DMS79 (cell line): ENCODE measurements around the gene OGDH.

ENCODE experiments used
- DNase-seq: peaks from one replicate; lab custom pipeline; 2025; lab: John Stamatoyannopoulos, UW

The OGDH gene

DNA sequence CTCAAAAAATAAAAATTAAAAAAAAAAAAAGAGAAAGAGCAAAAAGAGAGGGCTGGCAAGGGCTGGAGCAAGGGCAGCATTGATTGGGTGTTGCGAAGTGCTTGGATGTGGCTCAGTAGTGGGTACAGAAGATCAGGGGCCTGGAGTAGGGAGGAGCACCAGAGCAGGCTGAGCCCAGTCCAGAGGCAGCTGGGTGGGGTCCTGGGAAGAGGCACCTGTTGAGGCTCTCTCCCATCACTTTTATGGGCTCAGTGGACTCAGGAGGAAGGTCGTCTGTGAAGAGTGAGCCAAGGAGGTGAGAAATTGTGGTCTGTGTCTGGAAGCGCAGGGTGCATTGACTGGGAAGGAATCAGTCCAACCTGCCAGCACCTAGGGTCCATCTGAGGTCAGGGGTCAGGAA, 130.5 kb downstream of the OGDH start:
- no peak for DNase-seq

DNA sequence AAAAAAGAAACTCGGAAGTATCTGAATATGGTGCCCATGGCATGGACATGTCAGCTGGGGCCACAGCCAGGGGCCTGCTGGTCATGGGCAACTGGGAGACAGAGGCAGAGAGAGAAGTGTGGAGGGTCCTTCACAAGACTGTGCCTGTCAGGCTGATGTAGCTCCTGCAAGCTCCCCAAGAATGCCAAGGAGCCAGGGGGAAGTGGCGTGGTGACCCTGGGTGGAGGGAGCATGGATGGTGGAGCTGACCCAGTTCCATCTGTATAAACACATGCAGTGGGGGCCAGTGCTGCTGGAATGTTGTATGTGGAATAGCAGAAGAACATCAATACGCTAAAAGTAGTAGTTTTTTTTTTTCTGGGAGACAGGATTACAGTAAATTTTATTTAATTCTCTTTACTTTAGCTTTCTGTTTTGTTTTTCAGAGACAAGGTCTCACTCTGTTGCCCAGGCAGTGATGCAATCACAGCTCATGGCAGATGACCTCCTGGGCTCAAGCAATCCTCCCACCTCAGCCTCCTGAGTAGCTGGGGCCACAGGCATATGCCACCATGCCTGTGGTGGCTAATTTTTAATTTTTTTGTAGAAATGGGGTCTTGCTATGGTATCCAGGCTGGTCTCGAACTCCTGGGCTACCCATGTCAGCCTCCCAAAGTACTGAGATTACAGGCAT, 131.8 kb downstream of the OGDH start:
- no peak for DNase-seq

DNA sequence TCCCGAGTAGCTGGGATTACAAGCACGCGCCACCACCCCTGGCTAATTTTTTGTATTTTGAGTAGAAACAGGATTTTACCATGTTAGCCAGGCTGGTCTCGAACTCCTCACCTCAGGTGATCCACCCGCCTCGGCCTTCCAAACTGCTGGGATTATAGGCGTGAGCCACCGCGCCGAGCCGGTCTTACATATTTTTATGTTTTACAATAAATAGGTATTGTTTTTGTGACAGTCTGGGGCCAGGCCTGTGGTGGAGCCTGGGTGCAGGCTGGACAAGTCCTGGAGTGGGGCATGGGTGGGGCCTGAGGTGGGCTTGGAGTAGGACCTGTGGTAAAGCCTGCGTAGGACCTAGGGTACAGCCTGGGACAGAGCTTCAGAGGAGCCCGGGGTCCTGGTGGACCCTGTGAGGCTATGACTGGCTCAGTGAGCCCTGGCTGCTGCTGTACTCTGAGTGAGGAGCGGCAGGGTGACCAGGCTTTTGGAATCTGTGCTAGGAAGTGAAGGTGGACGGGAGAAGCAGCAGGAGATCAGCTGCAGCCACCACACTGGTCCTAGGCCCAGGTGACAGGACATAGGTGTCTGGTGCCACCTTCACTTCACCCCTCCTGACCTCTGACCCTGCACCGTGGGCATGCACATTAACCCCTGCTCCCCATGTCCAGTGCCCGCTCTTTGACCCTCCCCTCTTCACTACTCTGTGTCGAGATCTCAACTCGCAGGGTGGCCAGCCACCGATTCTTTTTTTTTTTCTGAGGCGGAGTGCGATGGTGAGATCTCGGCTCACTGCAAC, 132.6 kb downstream of the OGDH start:
- DNase-seq, result no peak

DNA sequence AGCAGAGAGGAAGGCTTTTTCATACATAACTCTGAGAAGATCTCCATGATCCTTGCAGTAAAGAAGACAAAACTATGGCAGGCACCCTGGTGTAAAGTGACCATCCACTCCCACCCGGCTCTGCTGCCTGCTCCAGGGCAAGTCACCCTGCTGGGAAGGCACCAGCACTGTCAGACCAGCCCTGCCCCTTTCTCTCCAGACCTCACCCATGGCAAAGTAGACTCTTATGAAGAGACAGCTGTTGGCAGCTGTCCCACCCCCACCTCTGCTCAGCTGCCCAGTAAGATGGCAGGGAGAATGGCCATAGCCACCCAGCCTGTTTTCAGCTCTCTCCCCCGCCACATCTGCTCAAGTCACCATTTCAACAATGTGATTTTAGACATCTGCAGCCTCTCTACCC, 133.6 kb downstream of the OGDH start:
- no peak for DNase-seq

DNA sequence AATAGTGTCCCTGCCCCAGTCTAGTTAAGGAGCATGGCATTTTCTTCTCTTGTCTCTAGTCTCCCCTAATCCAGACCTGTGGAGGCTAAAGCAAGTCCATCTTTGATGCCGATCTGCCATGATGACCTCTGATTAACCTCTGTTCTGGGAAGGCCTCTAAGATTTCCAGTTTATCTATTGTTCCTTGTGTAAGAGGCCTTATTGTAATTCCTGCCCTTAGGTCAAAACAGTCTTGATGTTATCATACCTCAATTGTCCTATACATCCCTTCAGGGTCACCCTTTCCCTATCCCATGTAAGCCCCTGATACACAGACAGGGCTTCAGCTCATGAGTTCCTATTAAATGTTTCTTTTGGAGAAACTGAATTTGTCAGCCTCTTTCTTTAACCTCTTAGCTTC, 137.3 kb downstream of the OGDH start:
- DNase-seq, result no peak

DNA sequence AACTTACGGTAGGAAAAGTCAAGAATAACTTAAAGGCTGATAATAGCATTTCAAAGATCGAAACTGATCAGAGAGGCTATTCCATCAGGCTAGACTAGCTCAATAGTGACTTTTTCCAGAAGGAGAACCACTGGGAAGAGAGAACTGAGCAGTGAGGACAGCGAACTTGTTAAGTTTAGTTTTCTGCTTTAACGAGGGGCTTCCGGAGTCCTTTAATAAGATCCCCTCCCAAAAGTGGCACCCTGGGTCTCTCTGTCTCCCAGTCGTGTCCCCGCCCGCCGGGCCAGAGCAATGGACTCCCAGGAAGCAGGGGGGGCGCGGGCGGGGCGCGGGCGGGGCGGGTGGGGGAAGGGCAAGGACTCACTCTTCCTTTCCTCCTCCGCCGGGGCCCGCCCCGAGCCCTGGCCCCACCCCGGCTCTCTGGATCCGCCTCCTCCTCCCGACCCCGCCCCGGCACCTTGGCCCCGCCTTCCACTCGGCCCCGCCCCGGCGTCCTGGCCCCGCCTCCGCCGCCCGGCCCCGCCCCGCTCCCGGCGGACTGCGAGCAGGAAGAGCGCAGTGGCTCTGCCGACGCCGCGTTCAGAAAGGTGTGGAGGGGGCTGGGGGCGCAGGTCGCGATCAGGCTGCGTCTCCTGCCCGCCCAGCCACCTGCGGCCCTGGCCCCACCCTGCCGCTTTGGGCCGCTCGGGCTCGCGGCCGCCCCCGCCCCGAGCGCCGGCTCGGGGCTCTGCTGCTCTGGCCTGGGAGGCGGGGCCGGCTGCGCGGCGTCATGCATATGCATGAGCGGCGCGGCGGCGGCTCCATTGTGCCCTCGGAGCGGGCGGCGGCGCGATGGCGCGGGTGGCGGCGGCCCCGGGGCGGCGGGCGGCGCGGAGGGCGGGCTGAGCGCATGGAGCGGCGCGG, 141.9 kb downstream of the OGDH start, which contains the start of gene ZMIZ2:
TSS of gene ZMIZ2 (plus strand) at position 803 of the 903 bp plus-strand sequence. CDS start 7,403 bp downstream, outside the sequence.
- DNase-seq, result peak; percentile 85

DNA sequence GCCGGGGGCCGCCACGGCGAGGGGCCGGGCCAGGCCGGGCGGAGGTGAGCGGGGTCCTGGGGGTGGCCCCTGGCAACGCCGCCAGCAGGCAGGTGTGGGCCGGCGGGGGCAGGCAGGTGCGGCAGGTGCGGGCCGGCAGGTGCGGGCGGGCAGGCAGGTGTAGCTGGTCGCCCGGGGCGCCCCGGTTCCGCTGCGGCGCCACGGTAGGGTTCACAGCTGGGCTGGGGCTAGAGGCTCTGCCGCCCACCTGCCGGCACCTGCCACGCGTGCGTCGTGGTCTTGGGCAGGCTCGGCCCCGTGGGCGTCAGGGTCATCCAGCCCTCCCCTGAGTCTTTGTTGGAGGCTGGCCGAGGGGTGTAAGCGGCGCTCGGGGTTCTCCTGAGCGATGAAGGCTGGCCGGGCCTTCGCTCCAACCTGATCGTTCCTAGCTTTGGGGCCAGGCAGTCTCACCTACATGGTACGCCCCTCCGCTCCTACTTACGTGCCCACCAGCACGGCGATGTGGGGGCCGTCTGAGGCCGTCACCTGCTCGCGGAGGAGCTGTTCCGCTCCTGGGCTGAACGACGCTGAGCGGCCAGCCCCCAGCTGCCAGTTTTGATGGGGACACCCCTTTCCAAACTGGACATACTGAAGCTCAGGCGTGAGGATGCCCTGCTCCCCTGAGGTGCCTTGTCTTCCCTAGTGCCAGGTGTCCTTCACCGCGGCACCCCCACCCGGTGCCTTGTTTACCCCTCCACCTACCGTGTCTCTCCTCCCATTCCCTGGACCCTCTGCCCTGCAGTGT, 142.7 kb downstream of the OGDH start:
- no peak for DNase-seq

DNA sequence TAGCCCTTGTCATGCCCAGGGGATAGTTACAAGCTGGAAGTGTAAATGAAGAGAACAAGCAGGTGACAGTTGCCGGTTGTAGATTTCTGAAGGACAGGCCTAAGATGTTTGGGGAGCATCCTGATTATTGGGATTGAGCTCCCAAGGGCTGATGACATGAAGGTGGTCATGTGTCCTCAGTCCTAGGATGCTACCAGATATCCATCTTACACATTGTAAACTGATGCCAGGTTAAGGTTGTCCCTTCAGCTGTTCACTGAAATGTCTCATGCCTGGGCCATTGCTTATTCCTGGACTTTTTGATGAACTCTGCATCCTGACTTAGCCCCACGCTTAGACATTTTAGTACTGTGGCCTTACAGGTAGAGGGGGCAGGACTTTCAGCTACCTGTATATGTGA, 143.6 kb downstream of the OGDH start:
- DNase-seq, result no peak

DNA sequence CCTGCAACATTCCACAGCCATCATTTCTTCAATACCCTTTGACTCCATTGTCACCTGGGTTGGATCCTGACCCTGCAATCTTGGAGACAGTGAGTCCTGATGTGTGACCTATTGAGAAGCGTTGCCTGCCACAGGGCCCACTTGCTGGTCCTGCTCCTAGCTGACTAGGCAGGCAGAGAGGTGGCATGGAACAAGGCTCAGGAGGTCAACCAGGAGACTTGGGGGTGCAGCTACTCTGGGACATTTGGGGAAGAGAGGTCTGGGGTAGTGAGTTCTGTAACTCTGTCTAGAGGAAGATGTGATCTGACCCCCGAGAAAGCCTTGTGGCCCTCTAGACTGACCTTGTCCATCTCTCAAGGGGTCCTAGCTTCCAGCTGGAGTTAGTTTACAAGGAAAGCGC, 144.0 kb downstream of the OGDH start:
- DNase-seq, result no peak

DNA sequence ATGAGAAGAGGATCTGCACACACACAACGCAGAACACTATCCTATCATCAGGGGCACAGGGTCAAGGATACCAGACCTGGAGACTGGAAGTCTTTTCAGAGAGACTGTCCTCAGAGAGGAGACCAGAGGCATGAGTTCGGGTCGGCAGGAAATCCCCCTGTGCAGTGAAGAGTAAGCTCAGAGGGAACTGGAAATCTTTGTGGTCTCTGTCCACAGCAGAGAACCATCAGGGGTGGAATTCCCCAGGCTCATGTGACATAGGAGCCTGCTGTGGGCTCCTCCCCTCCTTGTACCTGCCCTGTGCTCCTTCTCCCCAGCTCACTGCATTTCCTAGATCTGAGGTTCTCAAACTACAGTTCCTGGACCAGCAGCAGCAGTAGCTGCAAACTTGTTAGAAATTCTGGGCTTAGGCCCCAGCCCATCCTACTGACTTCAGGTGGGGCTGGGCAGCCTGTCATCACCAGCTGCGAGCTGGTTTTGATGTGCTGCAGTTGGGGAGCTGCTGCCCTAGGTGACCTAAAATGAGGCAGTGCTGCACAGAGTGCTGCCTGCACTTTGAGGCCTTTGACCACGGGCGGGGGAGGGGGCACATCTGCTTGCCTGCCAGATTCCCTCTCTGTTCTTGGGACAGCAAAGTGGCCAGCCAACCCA, 144.6 kb downstream of the OGDH start:
- DNase-seq, result no peak

DNA sequence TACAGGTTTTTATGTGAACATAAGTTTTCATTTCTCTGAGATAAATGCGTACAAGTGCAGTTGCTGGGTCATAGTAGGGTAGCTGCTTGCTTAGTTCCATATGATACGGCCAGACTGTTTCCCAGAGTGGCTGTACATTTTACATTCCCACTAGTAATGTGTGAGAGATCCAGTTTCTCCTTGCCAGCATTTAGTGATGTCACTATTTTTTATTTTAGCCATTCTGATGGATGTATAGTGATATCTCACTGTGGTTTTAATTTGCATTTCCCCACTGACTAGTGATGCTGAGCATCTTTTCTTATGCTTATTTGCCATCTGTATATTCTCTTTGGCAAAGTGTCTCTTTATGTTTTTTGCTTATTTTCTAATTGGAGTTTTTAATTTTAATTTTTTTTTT, 146.4 kb downstream of the OGDH start:
- DNase-seq, result no peak

DNA sequence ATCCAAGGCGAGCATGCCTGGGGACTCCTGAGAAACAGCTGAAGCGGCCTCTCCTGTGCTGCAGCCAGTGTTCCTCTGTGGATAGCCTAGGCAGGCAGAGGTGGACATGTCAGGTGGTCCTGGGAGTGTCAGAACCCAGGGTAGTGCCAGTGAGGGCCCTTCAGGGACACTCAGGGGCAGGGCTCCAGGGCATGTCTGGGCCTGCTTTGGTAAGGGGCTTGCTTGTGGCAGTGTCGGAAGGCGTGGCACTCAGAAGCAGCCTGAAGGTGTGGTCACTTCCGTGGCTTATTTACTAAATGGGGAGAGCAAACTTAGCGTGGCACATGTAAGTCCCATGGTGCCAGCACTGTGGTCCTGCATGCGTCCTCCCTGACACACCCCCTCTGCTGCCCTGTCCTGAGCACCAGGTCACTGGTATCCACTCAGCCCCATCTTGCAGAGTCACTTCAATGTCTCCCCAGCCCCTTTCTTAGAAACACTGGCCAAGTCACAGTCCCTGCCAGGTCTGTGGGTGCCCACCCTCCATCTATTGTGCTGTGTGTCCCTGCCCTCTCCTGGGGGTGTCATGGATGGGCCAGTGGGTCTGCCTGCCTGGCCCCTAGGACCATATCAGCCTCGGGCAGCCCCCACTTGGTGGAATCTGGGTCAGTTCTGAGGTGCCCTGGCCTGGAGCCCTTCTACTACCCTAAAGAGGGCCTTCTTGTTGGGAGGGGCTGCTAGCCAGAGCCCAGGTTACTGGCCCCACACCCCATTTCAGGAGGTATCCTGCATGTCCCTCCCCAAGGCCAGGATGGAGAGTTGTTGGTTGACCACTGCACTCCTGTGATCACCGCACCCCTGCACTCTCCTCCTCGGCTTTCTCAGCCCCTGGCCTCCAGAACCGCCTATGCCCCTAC, 148.6 kb downstream of the OGDH start:
- peak; percentile 63 for DNase-seq

DNA sequence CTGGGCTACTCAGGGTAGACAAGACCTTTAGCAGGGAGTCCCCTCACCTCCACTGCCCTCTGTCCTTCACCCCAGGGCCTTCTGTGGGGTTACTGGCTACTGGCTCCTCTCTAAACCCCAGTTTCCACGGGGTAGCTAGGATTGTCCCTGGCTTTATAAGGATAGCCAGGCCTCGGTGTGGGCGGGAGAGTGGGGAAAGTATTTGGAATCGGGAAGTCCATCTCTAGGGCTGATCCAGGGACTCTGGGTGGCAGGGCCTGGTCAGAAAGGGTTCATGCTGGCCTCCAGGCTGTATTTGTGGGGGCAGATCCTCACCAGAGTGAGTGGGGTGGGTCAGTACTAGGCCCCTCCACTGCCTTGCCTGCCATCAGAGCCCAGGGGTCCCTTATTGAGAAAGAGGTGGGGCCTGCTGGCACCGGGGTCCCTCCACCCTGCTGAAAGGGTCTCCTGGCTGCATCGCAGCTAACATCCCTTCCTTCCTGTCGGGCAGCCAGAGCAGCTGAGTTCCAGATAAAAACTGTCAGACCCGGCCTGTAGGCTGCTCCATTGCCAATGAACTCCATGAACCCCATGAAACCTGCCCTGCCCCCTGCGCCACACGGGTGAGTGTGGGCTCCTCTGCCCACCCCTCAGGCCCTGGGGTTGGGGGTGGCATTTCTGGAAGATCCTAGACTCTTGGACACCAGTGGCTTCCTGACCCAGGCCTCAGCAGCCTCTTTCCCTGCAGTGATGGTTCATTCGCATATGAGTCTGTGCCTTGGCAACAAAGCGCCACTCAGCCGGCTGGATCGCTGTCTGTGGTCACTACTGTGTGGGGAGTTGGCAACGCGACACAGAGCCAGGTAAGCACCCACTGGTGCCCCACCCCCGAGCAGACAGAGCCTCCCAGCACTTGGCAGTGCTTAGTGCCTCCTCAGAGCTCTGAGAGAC, 149.5 kb downstream of the OGDH start:
- DNase-seq, result no peak

DNA sequence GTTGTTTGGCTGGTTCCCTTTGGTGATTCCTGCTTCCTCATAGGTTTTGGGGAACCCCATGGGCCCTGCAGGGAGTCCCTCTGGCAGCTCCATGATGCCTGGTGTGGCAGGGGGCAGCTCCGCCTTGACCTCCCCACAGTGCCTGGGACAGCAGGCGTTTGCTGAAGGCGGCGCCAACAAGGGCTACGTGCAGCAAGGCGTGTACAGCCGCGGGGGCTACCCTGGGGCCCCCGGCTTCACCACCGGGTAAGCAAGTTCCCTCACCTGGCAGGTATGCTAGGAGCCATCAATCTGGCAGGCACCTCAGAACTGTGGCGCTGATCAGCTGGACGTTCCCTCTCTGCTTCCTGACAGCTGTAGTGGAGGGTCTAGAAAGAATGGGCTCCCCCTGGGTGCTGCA, 150.5 kb downstream of the OGDH start:
- no peak for DNase-seq

DNA sequence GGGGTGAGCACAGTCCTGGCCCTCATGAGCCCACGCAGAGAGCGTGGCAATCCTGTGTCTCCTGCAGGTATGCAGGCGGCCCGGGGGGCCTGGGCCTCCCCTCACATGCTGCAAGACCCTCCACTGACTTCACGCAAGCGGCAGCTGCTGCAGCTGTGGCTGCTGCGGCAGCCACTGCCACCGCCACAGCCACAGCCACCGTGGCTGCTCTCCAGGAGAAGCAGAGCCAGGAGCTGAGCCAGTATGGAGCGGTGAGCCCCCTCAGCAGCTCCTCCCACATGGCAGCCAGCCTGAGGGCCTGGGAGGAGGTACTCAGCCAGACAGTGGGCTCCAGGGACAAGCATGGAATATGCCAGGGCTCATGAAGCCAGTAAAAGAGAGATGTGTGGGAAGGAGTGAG, 150.9 kb downstream of the OGDH start:
- no peak for DNase-seq

DNA sequence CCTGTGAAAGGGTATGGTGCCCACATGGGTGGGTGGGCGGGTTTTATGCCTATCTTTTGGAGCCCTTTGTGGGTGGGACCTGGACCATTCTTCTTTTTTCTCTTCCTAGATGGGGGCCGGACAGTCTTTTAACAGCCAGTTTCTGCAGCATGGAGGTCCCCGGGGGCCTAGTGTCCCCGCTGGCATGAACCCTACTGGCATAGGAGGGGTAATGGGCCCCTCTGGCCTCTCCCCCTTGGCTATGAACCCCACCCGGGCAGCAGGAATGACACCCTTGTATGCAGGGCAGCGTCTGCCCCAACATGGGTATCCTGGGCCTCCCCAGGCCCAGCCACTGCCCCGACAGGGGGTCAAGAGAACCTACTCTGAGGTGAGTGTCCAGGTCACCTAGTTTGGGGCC, 151.3 kb downstream of the OGDH start:
- DNase-seq, result no peak
